ENCODE results near the gene IGLL5.

GRCh38 chr22:22857607-22858558 lies 29.7 kb upstream of the IGLL5 start:
- TF ChIP-seq CTCF (IDR thresholded peaks at IDR 0.05), result no peak
- no peak for TF ChIP-seq POLR2A (IDR thresholded peaks at IDR 0.05)

Data from uterus (tissue), 2 donors.